ENCODE measurements around the gene DPAGT1. TPM values are rescaled to one million over a fixed set of nuclear protein-coding genes. Genes with fewer than 3 reads are reported as not detected.

DPAGT1 gene
- total and polyA plus RNA-seq, 2 of the 8 experiments (the other 6 are each of a cell fraction or from before 2014, with no cell fraction given): 59.8 to 236 TPM

DNA sequence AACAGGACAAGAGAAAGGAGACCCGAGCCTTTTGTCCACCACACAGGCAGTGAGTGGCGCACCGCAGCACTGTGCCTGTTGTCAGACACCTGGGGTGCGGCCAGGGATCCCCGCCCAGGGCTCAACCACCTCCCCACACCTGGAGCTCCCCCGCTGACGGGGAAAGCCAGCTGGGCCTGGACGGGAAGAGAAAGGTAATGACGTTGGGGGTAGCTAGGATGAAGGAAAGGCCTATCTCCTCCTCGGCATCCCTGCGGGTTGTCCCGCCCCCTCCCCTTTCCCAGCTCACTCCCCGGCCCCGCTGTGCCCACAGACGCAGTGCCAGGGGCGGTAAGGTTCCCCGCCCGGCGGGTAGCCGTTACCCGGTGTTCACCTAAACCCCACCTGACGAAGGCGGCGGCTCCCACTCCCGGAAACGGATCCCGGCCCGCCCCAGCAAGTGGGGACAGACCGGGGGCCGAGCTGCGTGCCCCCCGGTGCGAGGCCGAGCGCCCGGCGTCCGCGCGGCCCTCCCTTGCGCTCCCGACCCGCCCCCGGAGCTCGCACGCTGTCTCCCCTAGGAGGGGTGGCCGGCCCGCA, 45.1 kb downstream of the DPAGT1 start:
- H2BK120ac ChIP-seq (replicated peaks; ENCODE audit: low read depth, low read length): no peak overlapping the region
- CTCF ChIA-PET (ENCODE audit: partially characterized antibody): interaction anchor here (0.7 to 2.0 kb wide), 16 partner anchors 9 to 282 kb away, joined by 3 to 9 read pairs (median 3); partner anchors contain the start of genes HMBS, SLC37A4 and VPS11
- FAIRE-seq: no peak
- peak overlapping the region; percentile 92 for H3K56ac ChIP-seq (replicated peaks; ENCODE audit: insufficient read length, low read depth, low read length)
- peak overlapping the region; percentile 79 to 82 for H3K4me2 ChIP-seq (ENCODE audit: insufficient read depth in 1 of 2, low read depth in 2 of 2, low read length in 2 of 2)
- peaks cover 8 to 21% of the 10 kb centered on the region in 2 experiments; a peak in 3 of 4 replicates for H3K79me2 ChIP-seq (ENCODE audit: control insufficient read depth in 1 of 2, insufficient read depth in 2 of 2, low read length in 2 of 2)
- no peak overlapping the region for H3K23ac ChIP-seq (ENCODE audit: insufficient read length)
- peaks cover 0 to 8% (median 3%) of the 10 kb centered on the region in 4 experiments; a peak in 5 of 7 replicates for H3K4me1 ChIP-seq (replicated peaks in 1 of 4; ENCODE audit: control insufficient read depth in 3 of 4, insufficient read depth in 4 of 4, low read length in 3 of 4)
- H3K9ac ChIP-seq (replicated peaks in 1 of 4; ENCODE audit: extremely low read depth in 1 of 4, low read depth in 3 of 4, low read length in 3 of 4): peak overlapping the region; percentile 84 to 97 (median 90)
- no peak overlapping the region for H2AK5ac ChIP-seq (ENCODE audit: low read depth, low read length)
- H3K4ac ChIP-seq (replicated peaks; ENCODE audit: insufficient read length, low read depth, low read length): no peak overlapping the region
- peaks cover 14% of the 10 kb centered on the region for H3K79me1 ChIP-seq (ENCODE audit: low read depth, low read length)
- H3K27me3 ChIP-seq (replicated peaks in 1 of 4; ENCODE audit: control insufficient read depth in 3 of 4, extremely low read depth in 1 of 4, insufficient read depth in 3 of 4, low read length in 3 of 4): no peaks in the 10 kb centered on the region
- no peak overlapping the region; the same call in 1 of the 2 replicates for H2AFZ ChIP-seq (ENCODE audit: low read length)
- H3K9me3 ChIP-seq (ENCODE audit: insufficient read depth in 2 of 2, low read depth in 1 of 2, low read length in 1 of 2): no peaks in the 10 kb centered on the region; a peak in 1 of 4 replicates
- H4K5ac ChIP-seq (ENCODE audit: insufficient read length, low read depth, low read length): peak overlapping the region; percentile 63
- peak overlapping the region; percentile 95; the same call in 1 of the 2 replicates for H4K8ac ChIP-seq (ENCODE audit: extremely low read depth, insufficient read depth, low read length)
- peaks cover 31 to 41% (median 38%) of the 10 kb centered on the region in 4 experiments for H3K36me3 ChIP-seq (ENCODE audit: control insufficient read depth in 2 of 4, insufficient read depth in 4 of 4, low read length in 3 of 4)
- no peak overlapping the region for H2BK20ac ChIP-seq (ENCODE audit: low read length)
- no peak overlapping the region for H4K91ac ChIP-seq (replicated peaks; ENCODE audit: insufficient read length, low read length)
- WGBS, 2 experiments (ENCODE audit: extremely low coverage in 1 of 2, insufficient coverage in 1 of 2, insufficient read length in 1 of 2, insufficient replicate concordance in 2 of 2, low coverage in 1 of 2, low lambda C conversion rate in 2 of 2, missing lambda C conversion rate in 1 of 2): 4% methylated on average over 23 of the region's 48 CpGs; no CpG with 5 or more reads in 1 of the 2 experiments
- H3K27ac ChIP-seq (ENCODE audit: low read depth, low read length): peak overlapping the region; percentile 82
- POLR2A ChIA-PET (ENCODE audit: partially characterized antibody): interaction anchor here (0.6 to 5.1 kb wide), 21 partner anchors 8 to 268 kb away, joined by 3 to 56 read pairs (median 6); partner anchors contain the start of genes C2CD2L, HMBS, RPS25 and SLC37A4
- peak overlapping the region; percentile 99 for H3K18ac ChIP-seq (ENCODE audit: extremely low read depth, low read length)
- DNase-seq (ENCODE audit: low read depth in 1 of 2, low spot score in 2 of 2): peak in 1 of 2 experiments; percentile 84
- no peak overlapping the region for H2BK15ac ChIP-seq (ENCODE audit: low read length)
- H2BK5ac ChIP-seq (ENCODE audit: low read depth, low read length): peak overlapping the region; percentile 96
- H3K4me3 ChIP-seq (ENCODE audit: extremely low read depth in 1 of 4, insufficient read depth in 2 of 4, low read depth in 3 of 4, low read length in 4 of 4): peak overlapping the region; percentile 76 to 98 (median 89)
- H4K20me1 ChIP-seq (replicated peaks in 1 of 2; ENCODE audit: control insufficient read depth in 1 of 2, insufficient read depth in 2 of 2, low read length in 2 of 2): peaks cover 3 to 23% of the 10 kb centered on the region in 2 experiments
- H3K14ac ChIP-seq (ENCODE audit: insufficient read length): no peak overlapping the region
- no peak overlapping the region for H2BK12ac ChIP-seq (ENCODE audit: low read depth, low read length)
- H3K23me2 ChIP-seq (ENCODE audit: low read depth, low read length): peaks cover 4% of the 10 kb centered on the region
- TF ChIP-seq KDM4A (IDR thresholded peaks at IDR 0.05; ENCODE audit: low read depth, low read length, severe bottlenecking) (peak; percentile 91), SAP30 (IDR thresholded peaks at IDR 0.05; ENCODE audit: insufficient read depth, insufficient replicate concordance, low read length) (peak; percentile 63), RBBP5 (IDR thresholded peaks at IDR 0.05; ENCODE audit: borderline replicate concordance, low read depth, low read length) (peak; percentile 85; the same call in 1 of the 2 replicates), ASH2L (IDR thresholded peaks at IDR 0.05; ENCODE audit: low read length) (peak; percentile 96), USF2 (IDR thresholded peaks at IDR 0.05; ENCODE audit: low read length) (no peak), POLR2AphosphoS5 (IDR thresholded peaks at IDR 0.05; ENCODE audit: low read depth, low read length) (peak; percentile 33; the same call in 1 of the 2 replicates), SP4 (IDR thresholded peaks at IDR 0.05; ENCODE audit: low read length) (no peak), CHD2 (IDR thresholded peaks at IDR 0.05; ENCODE audit: low read length) (no peak), KDM1A (IDR thresholded peaks at IDR 0.05; ENCODE audit: borderline replicate concordance, low read length) (peak; percentile 43; the same call in 1 of the 2 replicates), SIN3A (conservative IDR thresholded peaks at IDR 0.05 in 1 of 2, IDR thresholded peaks at IDR 0.05 in 1 of 2; ENCODE audit: low read depth in 1 of 2, low read length in 2 of 2) (peak; percentile 69 to 81; a peak in 3 of 4 replicates)
